Esophagus squamous epithelium (tissue), 4 donors: ENCODE results near the gene TNIK.

ENCODE experiments used
- CTCF ChIP-seq, 6 experiments: fragments of 450-650 bp in 4 of 6; fragments of 200-600 bp in 2 of 6; sonication (generic) in 2 of 6; IDR thresholded peaks; one replicate each; pipeline ENCODE4 v1.5.1; 2016 to 2019; ENCODE audit warnings: antibody characterized with exemption in 6 of 6, mild to moderate bottlenecking in 4 of 6, moderate library complexity in 4 of 6
- POLR2A ChIP-seq, 4 donors: fragments of 450-650 bp; IDR thresholded peaks; one replicate each; pipeline ENCODE4 v1.6.1; 2017; ENCODE audit warnings: antibody characterized with exemption in 4 of 4, mild to moderate bottlenecking in 4 of 4, moderate library complexity in 3 of 4

DNA sequence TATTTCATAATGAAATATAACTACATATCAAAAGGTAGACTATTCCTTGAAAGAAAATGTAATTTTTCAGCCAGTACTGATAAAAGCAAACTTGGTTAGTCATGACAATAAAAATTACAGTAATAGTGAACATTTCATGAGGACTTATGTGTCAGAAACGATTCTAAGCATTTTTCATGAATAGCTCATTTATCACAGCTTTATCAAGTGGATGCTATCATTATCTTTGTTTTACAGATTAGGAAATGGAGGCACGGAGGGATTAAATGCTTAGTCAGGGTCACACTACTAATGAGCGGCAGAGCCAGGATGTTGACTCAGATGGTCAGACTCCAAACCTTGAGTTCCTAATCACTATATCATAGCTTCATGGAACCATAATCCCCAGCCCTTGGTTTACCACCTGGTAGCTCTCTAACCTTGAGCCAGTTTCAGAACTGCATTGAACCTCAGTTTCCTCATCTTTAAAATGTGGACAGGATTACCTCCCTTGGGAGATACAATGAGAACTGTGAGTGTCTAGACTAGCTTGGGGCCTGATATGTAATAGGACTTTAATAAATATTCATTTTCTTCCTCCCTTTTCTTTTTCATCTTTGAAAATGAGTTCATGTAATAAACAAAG is 85.4 kb downstream of the TNIK start:
- TF ChIP-seq CTCF (IDR thresholded peaks at IDR 0.05) (no peak), POLR2A (IDR thresholded peaks at IDR 0.05) (no peak)
